ENCODE results near the gene XRCC5. TPM values are rescaled to one million over a fixed set of nuclear protein-coding genes. Genes with fewer than 3 reads are reported as not detected.

The XRCC5 gene
- total RNA-seq, 4 donors from 2014 or later = 131 to 157 (median 141) TPM

DNA sequence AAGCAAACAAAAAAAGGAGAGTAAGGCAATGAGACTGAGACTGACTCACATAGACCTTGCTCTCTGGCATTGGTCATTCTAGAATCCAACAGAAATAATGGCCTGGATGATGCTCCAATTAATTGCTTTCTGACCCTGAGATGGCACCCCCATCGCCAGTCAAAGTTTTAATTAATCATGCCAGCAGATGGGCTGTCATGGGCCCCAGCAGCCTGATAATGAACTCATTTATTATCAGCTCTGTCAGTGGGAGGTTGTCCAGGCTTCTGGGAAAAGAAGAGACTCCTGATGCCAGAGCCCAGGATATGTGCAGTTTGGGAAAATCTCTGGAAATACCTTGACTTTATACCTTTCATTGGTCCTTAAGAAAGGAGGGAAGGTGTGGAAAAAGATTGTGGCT is 115.2 kb downstream of the XRCC5 start:
- DNase-seq (no peak), ATAC-seq (no peak)
- no peak for TF ChIP-seq POLR2A (IDR thresholded peaks at IDR 0.05)
- TF ChIP-seq, protein P1, sequence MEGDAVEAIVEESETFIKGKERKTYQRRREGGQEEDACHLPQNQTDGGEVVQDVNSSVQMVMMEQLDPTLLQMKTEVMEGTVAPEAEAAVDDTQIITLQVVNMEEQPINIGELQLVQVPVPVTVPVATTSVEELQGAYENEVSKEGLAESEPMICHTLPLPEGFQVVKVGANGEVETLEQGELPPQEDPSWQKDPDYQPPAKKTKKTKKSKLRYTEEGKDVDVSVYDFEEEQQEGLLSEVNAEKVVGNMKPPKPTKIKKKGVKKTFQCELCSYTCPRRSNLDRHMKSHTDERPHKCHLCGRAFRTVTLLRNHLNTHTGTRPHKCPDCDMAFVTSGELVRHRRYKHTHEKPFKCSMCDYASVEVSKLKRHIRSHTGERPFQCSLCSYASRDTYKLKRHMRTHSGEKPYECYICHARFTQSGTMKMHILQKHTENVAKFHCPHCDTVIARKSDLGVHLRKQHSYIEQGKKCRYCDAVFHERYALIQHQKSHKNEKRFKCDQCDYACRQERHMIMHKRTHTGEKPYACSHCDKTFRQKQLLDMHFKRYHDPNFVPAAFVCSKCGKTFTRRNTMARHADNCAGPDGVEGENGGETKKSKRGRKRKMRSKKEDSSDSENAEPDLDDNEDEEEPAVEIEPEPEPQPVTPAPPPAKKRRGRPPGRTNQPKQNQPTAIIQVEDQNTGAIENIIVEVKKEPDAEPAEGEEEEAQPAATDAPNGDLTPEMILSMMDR (IDR thresholded peaks at IDR 0.05 in 4 of 5, conservative IDR thresholded peaks at IDR 0.05 in 1 of 5) = no peak
- Histone ChIP-seq H3K9me3 (no peaks in the 10 kb centered on the region), H3K4me1 (no peaks in the 10 kb centered on the region), H3K36me3 (no peaks in the 10 kb centered on the region), H3K27me3 (no peaks in the 10 kb centered on the region), H3K27ac (no peak overlapping the region), H3K4me3 (no peak overlapping the region)
- intact Hi-C loops (cut with DNase I; ENCODE audit: low total_unique reads) = no loop called here
- in situ Hi-C loops (cut with MboI; ENCODE audit: low sequenced_read_pairs in 4 of 4) = no loop called here

DNA sequence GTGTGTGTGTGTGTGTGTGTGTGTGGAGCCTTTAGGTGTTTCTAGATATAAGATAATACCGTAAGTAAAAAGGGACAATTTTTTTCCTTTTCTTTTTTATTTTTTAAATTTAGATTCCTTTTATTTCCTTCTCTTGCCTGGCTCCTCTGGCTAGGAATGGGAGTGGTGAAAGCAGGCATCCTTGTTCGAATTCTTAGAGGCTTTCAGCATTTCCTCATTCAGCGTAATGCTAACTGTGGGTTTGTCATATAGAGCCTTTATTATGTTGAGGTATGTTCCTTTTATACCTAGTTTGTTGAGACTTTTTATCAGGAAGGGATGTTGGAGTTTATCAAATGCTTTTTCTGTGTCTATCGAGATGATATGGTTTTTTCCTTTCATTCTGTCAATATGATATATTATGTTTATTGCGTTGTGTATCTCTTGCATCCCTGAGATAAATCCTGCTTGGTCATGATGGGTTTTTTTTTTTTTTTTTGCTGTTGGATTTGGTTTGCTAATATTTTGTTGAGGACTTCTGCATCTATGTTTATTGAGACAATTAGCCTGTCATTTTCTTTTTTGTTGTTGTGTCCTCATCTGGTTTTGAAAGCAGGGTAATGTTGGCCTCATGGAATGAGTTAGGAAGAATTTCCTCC is 120.2 kb downstream of the XRCC5 start:
- no peaks in the 10 kb centered on the region for H3K36me3 ChIP-seq
- H3K4me3 ChIP-seq = no peak overlapping the region
- intact Hi-C loops (cut with DNase I; ENCODE audit: low total_unique reads) (no loop called here), in situ Hi-C loops (cut with MboI; ENCODE audit: low sequenced_read_pairs in 4 of 4) (no loop called here)
- no peak for DNase-seq
- H3K27ac ChIP-seq = no peak overlapping the region
- no peak for ATAC-seq
- TF ChIP-seq, protein P1 (IDR thresholded peaks at IDR 0.05 in 4 of 5, conservative IDR thresholded peaks at IDR 0.05 in 1 of 5) = no peak
- TF ChIP-seq POLR2A (IDR thresholded peaks at IDR 0.05) = no peak
- H3K4me1 ChIP-seq = no peaks in the 10 kb centered on the region
- H3K27me3 ChIP-seq = no peaks in the 10 kb centered on the region
- peaks cover 0 to 5% (median 0%) of the 10 kb centered on the region in 3 donors for H3K9me3 ChIP-seq

DNA sequence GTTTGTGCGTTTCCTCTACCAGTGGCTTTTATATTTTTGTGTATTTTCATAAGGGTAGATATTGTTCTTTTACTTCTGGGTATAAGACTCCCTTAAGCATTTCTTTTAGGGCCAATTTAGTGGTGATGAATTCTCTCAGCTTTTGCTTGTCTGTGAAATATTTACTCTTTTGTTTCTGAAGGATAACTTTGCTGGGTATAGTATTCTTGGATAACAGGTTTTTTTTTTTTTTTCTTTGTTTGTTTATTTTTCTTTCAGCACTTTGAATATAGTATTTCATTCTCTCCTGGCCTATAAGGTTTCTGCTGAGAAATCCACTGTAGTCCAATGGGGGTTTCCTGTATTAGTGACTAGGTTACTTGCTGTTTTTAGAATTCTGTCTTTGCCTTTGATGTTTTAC is 122.7 kb downstream of the XRCC5 start:
- TF ChIP-seq POLR2A (IDR thresholded peaks at IDR 0.05) = no peak
- TF ChIP-seq, protein P1 (IDR thresholded peaks at IDR 0.05 in 4 of 5, conservative IDR thresholded peaks at IDR 0.05 in 1 of 5) = no peak
- H3K27me3 ChIP-seq = no peaks in the 10 kb centered on the region
- ATAC-seq (no peak), DNase-seq (no peak)
- H3K4me1 ChIP-seq = no peaks in the 10 kb centered on the region
- intact Hi-C loops (cut with DNase I; ENCODE audit: low total_unique reads) (no loop called here), in situ Hi-C loops (cut with MboI; ENCODE audit: low sequenced_read_pairs in 4 of 4) (no loop called here)
- H3K4me3 ChIP-seq = no peak overlapping the region
- H3K36me3 ChIP-seq = no peaks in the 10 kb centered on the region
- peaks cover 0 to 5% (median 0%) of the 10 kb centered on the region in 3 donors for H3K9me3 ChIP-seq
- no peak overlapping the region for H3K27ac ChIP-seq

DNA sequence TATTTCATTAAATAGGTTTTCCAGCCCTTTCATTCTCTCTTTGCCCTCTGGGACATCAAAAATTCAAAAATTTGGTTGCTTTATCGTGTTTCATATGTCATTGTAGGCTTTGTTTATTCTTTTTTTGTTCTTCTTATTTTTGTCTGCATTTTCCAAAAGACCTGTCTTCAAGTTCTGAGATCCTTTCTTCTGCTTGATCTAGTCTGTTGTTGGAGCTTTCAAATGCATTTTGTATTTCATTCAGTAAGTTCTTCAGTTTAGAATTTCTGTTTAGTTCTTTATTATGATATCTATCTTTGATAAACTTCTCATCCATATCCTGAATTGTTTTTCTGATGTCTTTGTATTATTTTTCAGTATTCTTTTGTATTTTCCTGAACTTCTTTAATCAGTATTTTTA is 123.6 kb downstream of the XRCC5 start:
- TF ChIP-seq, protein P1 (IDR thresholded peaks at IDR 0.05 in 4 of 5, conservative IDR thresholded peaks at IDR 0.05 in 1 of 5) = no peak
- no peak for TF ChIP-seq POLR2A (IDR thresholded peaks at IDR 0.05)
- in situ Hi-C loops (cut with MboI; ENCODE audit: low sequenced_read_pairs in 4 of 4) (no loop called here), intact Hi-C loops (cut with DNase I; ENCODE audit: low total_unique reads) (no loop called here)
- no peak for ATAC-seq
- Histone ChIP-seq H3K4me3 (no peak overlapping the region), H3K36me3 (no peaks in the 10 kb centered on the region), H3K27me3 (no peaks in the 10 kb centered on the region), H3K27ac (no peak overlapping the region), H3K9me3 (peaks cover 0 to 5% (median 0%) of the 10 kb centered on the region in 3 donors), H3K4me1 (no peaks in the 10 kb centered on the region)
- no peak for DNase-seq
